Neuronal stem cell (in vitro differentiated cells): ENCODE measurements around the gene NGEF.

Source experiments
- DNase-seq: peaks from one replicate; pipeline ENCODE4 v3.0.0-alpha.2; 2013; ENCODE audit warnings: low spot score
- H2AFZ ChIP-seq: one replicate; pipeline ENCODE4 v1.6.1; 2013; ENCODE audit warnings: mild to moderate bottlenecking, low read length, inconsistent platforms
- H2AK5ac ChIP-seq: 2 replicates; pipeline ENCODE4 v1.6.1; 2013; ENCODE audit warnings: low read depth, mild to moderate bottlenecking, inconsistent platforms, low read length, moderate library complexity, mixed read lengths
- H2BK120ac ChIP-seq: 2 replicates; pipeline ENCODE4 v1.6.1; 2013; ENCODE audit warnings: low read depth, mild to moderate bottlenecking, inconsistent platforms, low read length, moderate library complexity, mixed read lengths
- H2BK12ac ChIP-seq: one replicate; pipeline ENCODE4 v1.6.1; 2013; ENCODE audit warnings: low read length, inconsistent platforms
- H2BK15ac ChIP-seq: 2 replicates; pipeline ENCODE4 v1.6.1; 2013; ENCODE audit warnings: mild to moderate bottlenecking, low read length, inconsistent platforms, mixed read lengths
- H2BK5ac ChIP-seq: one replicate; pipeline ENCODE4 v1.6.1; 2013; ENCODE audit warnings: inconsistent platforms, mild to moderate bottlenecking, low read length, moderate library complexity
- H3K14ac ChIP-seq: one replicate; pipeline ENCODE4 v1.6.1; 2013; ENCODE audit warnings: low read length, inconsistent platforms
- H3K18ac ChIP-seq: 2 replicates; pipeline ENCODE4 v1.6.1; 2013; ENCODE audit warnings: low read length, inconsistent platforms
- H3K23ac ChIP-seq: 2 replicates; pipeline ENCODE4 v1.6.1; 2013; ENCODE audit warnings: low read depth, mild to moderate bottlenecking, mixed read lengths, low read length, inconsistent platforms; ENCODE audit not compliant: poor library complexity
- H3K27ac ChIP-seq: replicated peaks from 3 replicates; pipeline ENCODE4 v1.5.1; 2013; ENCODE audit warnings: low read length, inconsistent platforms
- H3K27me3 ChIP-seq, 3 experiments: 2 replicates each; pipeline ENCODE4 v1.6.1; 2013; ENCODE audit warnings: low read length in 3 of 3, mild to moderate bottlenecking in 2 of 3, inconsistent platforms in 1 of 3, low read depth in 1 of 3, mixed read lengths in 1 of 3, moderate library complexity in 1 of 3; ENCODE audit not compliant: control insufficient read depth in 3 of 3, insufficient read depth in 3 of 3
- H3K36me3 ChIP-seq, 2 donors: replicated peaks in 1 of 2; 2 replicates each; pipeline ENCODE4 v1.6.1; 2013; ENCODE audit warnings: low read length in 2 of 2; ENCODE audit not compliant: control insufficient read depth in 2 of 2, insufficient read depth in 2 of 2
- H3K4ac ChIP-seq: 2 replicates; pipeline ENCODE4 v1.6.1; 2013; ENCODE audit warnings: inconsistent platforms, mild to moderate bottlenecking, low read length, moderate library complexity
- H3K4me1 ChIP-seq, 2 donors: 1 replicate in 1 of 2; 2 replicates in 1 of 2; pipeline ENCODE4 v1.6.1; 2013; ENCODE audit warnings: low read length in 2 of 2, low read depth in 1 of 2; ENCODE audit not compliant: control insufficient read depth in 2 of 2, insufficient read depth in 1 of 2
- H3K4me2 ChIP-seq: one replicate; pipeline ENCODE4 v1.6.1; 2013; ENCODE audit warnings: mild to moderate bottlenecking, low read length, inconsistent platforms; ENCODE audit not compliant: insufficient read depth, poor library complexity, severe bottlenecking
- H3K4me3 ChIP-seq, 2 donors: 2 replicates each; pipeline ENCODE4 v1.5.1; 2013; ENCODE audit warnings: low read length in 2 of 2, mild to moderate bottlenecking in 2 of 2, inconsistent platforms in 1 of 2, moderate library complexity in 1 of 2
- H3K79me1 ChIP-seq: one replicate; pipeline ENCODE4 v1.6.1; 2013; ENCODE audit warnings: low read depth, mild to moderate bottlenecking, inconsistent platforms, low read length, moderate library complexity
- H3K9ac ChIP-seq: one replicate; pipeline ENCODE4 v1.6.1; 2013; ENCODE audit warnings: mild to moderate bottlenecking, low read depth, low read length, inconsistent platforms; ENCODE audit not compliant: poor library complexity
- H3K9me3 ChIP-seq, 2 donors: replicated peaks in 1 of 2; 2 replicates each; pipeline versions ENCODE3 to v1.6.1; 2013; ENCODE audit warnings: low read length in 2 of 2, mild to moderate bottlenecking in 2 of 2, inconsistent platforms in 1 of 2, low read depth in 1 of 2, mixed read lengths in 1 of 2, moderate library complexity in 1 of 2; ENCODE audit not compliant: control insufficient read depth in 2 of 2, insufficient read depth in 1 of 2
- H4K8ac ChIP-seq: one replicate; pipeline ENCODE4 v1.6.1; 2013; ENCODE audit warnings: low read depth, mild to moderate bottlenecking, inconsistent platforms, low read length, moderate library complexity
- H4K91ac ChIP-seq: one replicate; pipeline ENCODE4 v1.6.1; 2013; ENCODE audit warnings: low read length, low read depth, mild to moderate bottlenecking, inconsistent platforms; ENCODE audit not compliant: poor library complexity
- WGBS, 2 donors: extraction: QIAGEN DNeasy Blood & Tissue Kit; methylation state at CpG; one replicate each; pipeline ENCODE4 v1.1.7; 2013; ENCODE audit warnings: missing lambda C conversion rate in 2 of 2, mixed read lengths in 1 of 2; ENCODE audit not compliant: insufficient read length in 2 of 2, insufficient replicate concordance in 1 of 2; ENCODE audit errors: extremely low coverage in 2 of 2; 5-methylcytosine and 5-hydroxymethylcytosine counted together

Gene NGEF

GRCh38 chr2:233007739-233008138 is 5.3 kb downstream of the NGEF start:
- no peaks in the 10 kb centered on the region for H3K9me3 ChIP-seq
- H3K36me3 ChIP-seq: no peaks in the 10 kb centered on the region
- H2AFZ ChIP-seq: no peak overlapping the region
- H2AK5ac ChIP-seq: no peak overlapping the region
- H3K4me2 ChIP-seq: no peak overlapping the region
- H3K4me1 ChIP-seq: no peaks in the 10 kb centered on the region
- H4K8ac ChIP-seq: no peak overlapping the region
- no peak overlapping the region for H2BK120ac ChIP-seq
- no peak overlapping the region for H3K4me3 ChIP-seq
- no peak overlapping the region for H4K91ac ChIP-seq
- no peak overlapping the region for H3K27ac ChIP-seq
- no peak overlapping the region for H2BK12ac ChIP-seq
- no CpG with 5 or more reads among the region's 3 CpGs for WGBS, 2 donors
- no peak overlapping the region for H3K23ac ChIP-seq
- no peak overlapping the region for H3K4ac ChIP-seq
- DNase-seq: no peak
- H3K79me1 ChIP-seq: no peaks in the 10 kb centered on the region
- no peak overlapping the region for H3K18ac ChIP-seq
- H2BK5ac ChIP-seq: no peak overlapping the region
- no peak overlapping the region for H3K9ac ChIP-seq
- H3K27me3 ChIP-seq: peaks cover 0 to 18% (median 0%) of the 10 kb centered on the region in 3 experiments
- no peak overlapping the region for H3K14ac ChIP-seq
- H2BK15ac ChIP-seq: no peak overlapping the region

GRCh38 chr2:233007270-233007669 is 5.8 kb downstream of the NGEF start:
- Histone ChIP-seq H3K4ac (no peak overlapping the region), H3K4me3 (no peak overlapping the region), H3K9ac (no peak overlapping the region), H3K4me2 (no peak overlapping the region), H2BK5ac (no peak overlapping the region), H3K14ac (no peak overlapping the region), H3K27me3 (peaks cover 0 to 18% (median 0%) of the 10 kb centered on the region in 3 experiments), H3K36me3 (no peaks in the 10 kb centered on the region), H4K8ac (no peak overlapping the region), H2AFZ (no peak overlapping the region), H3K79me1 (no peaks in the 10 kb centered on the region), H2AK5ac (no peak overlapping the region), H2BK12ac (no peak overlapping the region), H3K9me3 (no peaks in the 10 kb centered on the region), H3K27ac (no peak overlapping the region), H3K4me1 (no peaks in the 10 kb centered on the region), H2BK120ac (no peak overlapping the region), H2BK15ac (no peak overlapping the region), H4K91ac (no peak overlapping the region), H3K23ac (no peak overlapping the region), H3K18ac (no peak overlapping the region)
- no peak for DNase-seq
- WGBS, 2 donors: no CpG with 5 or more reads among the region's 7 CpGs

- Histone ChIP-seq H3K4me1 (no peaks in the 10 kb centered on the region), H2BK120ac (no peak overlapping the region), H3K9me3 (no peaks in the 10 kb centered on the region), H3K79me1 (no peaks in the 10 kb centered on the region), H3K27me3 (peaks cover 0 to 18% (median 0%) of the 10 kb centered on the region in 3 experiments), H3K18ac (no peak overlapping the region), H3K4me2 (no peak overlapping the region), H3K14ac (no peak overlapping the region), H2BK15ac (no peak overlapping the region), H3K4ac (no peak overlapping the region), H2AFZ (no peak overlapping the region), H4K8ac (no peak overlapping the region), H3K27ac (no peak overlapping the region), H3K23ac (no peak overlapping the region), H3K36me3 (no peaks in the 10 kb centered on the region), H2BK12ac (no peak overlapping the region), H3K4me3 (no peak overlapping the region), H3K9ac (no peak overlapping the region), H2AK5ac (no peak overlapping the region), H4K91ac (no peak overlapping the region), H2BK5ac (no peak overlapping the region)
- DNase-seq: no peak
- WGBS, 2 donors: no CpG with 5 or more reads among the region's 6 CpGs
These were observed 6.4 kb downstream of the NGEF start for GRCh38 chr2:233006648-233007047.

- no peak overlapping the region for H4K8ac ChIP-seq
These were observed 8.0 kb downstream of the NGEF start for GRCh38 chr2:233005096-233005495.

More at GRCh38 chr2:233005096-233005495, 8.0 kb downstream of the NGEF start:
- H3K36me3 ChIP-seq: no peaks in the 10 kb centered on the region
- no peak overlapping the region for H3K14ac ChIP-seq
- H3K23ac ChIP-seq: no peak overlapping the region
- H4K91ac ChIP-seq: no peak overlapping the region
- H3K27me3 ChIP-seq: peaks cover 0 to 18% (median 0%) of the 10 kb centered on the region in 3 experiments
- WGBS, 2 donors: no CpG with 5 or more reads among the region's 6 CpGs
- H2BK120ac ChIP-seq: no peak overlapping the region
- H3K9me3 ChIP-seq: no peaks in the 10 kb centered on the region
- H3K4me2 ChIP-seq: no peak overlapping the region
- no peak overlapping the region for H3K9ac ChIP-seq
- H2AFZ ChIP-seq: no peak overlapping the region
- no peaks in the 10 kb centered on the region for H3K4me1 ChIP-seq
- H2AK5ac ChIP-seq: no peak overlapping the region
- no peak overlapping the region for H3K4ac ChIP-seq
- no peak for DNase-seq
- H2BK15ac ChIP-seq: no peak overlapping the region
- no peak overlapping the region for H2BK5ac ChIP-seq
- H3K4me3 ChIP-seq: no peak overlapping the region
- no peaks in the 10 kb centered on the region for H3K79me1 ChIP-seq
- H3K18ac ChIP-seq: no peak overlapping the region
- no peak overlapping the region for H3K27ac ChIP-seq
- H2BK12ac ChIP-seq: no peak overlapping the region
